A673 (cell line): ENCODE data around the gene SOX21. TPM values are rescaled to one million over a fixed set of nuclear protein-coding genes. Genes with fewer than 3 reads are reported as not detected.
A peak's percentile ranks its signal among the peaks of the same experiment; 100 is the strongest.

Source experiments
- BruUV-seq: library from RNA; stranded (reverse); fragments of 400-500 nt; replicated peaks from 2 replicates; lab custom pipeline; 2021; lab: Mats Ljungman, UMichigan
- CTCF ChIA-PET: fragments of 300-600 bp; sonication (Branson Sonifier 250); formaldehyde crosslinking; loops from one replicate; lab custom pipeline; 2022; ENCODE audit warnings: antibody characterized with exemption; lab: Charles Lee
- POLR2A ChIA-PET: fragments of 300-600 bp; sonication (Branson Sonifier 250); formaldehyde crosslinking; loops from one replicate; lab custom pipeline; 2022; ENCODE audit warnings: antibody characterized with exemption; ENCODE audit not compliant: low non-redundant PET; lab: Charles Lee
- DNase-seq: peaks from one replicate; pipeline ENCODE4 v3.0.0-alpha.2; 2015; ENCODE audit warnings: low spot score
- H3K27ac ChIP-seq: fragments of 200-600 bp; sonication (generic); 2 replicates; pipeline ENCODE4 v1.5.1; 2016; ENCODE audit warnings: mixed run types, low read depth, mild to moderate bottlenecking, mixed read lengths, antibody characterized with exemption, low read length; ENCODE audit not compliant: poor library complexity, severe bottlenecking
- H3K27me3 ChIP-seq: fragments of 200-600 bp; sonication (generic); replicated peaks from 2 replicates; pipeline ENCODE4 v1.6.1; 2017; ENCODE audit warnings: mixed run types, low read depth, mild to moderate bottlenecking, mixed read lengths, antibody characterized with exemption, low read length; ENCODE audit not compliant: insufficient read depth, poor library complexity
- H3K36me3 ChIP-seq: fragments of 200-600 bp; sonication (generic); 2 replicates; pipeline ENCODE4 v1.6.1; 2016; ENCODE audit warnings: mixed run types, mild to moderate bottlenecking, mixed read lengths, antibody characterized with exemption, low read length; ENCODE audit not compliant: insufficient read depth, poor library complexity, severe bottlenecking
- H3K4me1 ChIP-seq: fragments of 200-600 bp; sonication (generic); 2 replicates; pipeline ENCODE4 v1.6.1; 2017; ENCODE audit warnings: mixed run types, mild to moderate bottlenecking, mixed read lengths, antibody characterized with exemption, low read length; ENCODE audit not compliant: insufficient read depth, poor library complexity, severe bottlenecking
- H3K4me3 ChIP-seq: fragments of 200-600 bp; sonication (generic); 2 replicates; pipeline ENCODE4 v1.5.1; 2016; ENCODE audit warnings: low read depth, mixed run types, mild to moderate bottlenecking, mixed read lengths, low read length; ENCODE audit not compliant: poor library complexity, severe bottlenecking
- H3K9me3 ChIP-seq: fragments of 200-600 bp; sonication (generic); 2 replicates; pipeline ENCODE4 v1.6.1; 2016; ENCODE audit warnings: mixed run types, low read depth, mild to moderate bottlenecking, mixed read lengths, antibody characterized with exemption, low read length; ENCODE audit not compliant: poor library complexity, severe bottlenecking
- CTCF ChIP-seq: fragments of 300-800, 200-600 bp; sonication (generic); conservative IDR thresholded peaks from 2 replicates; pipeline ENCODE4 v1.5.1; 2017; ENCODE audit warnings: low read depth, mild to moderate bottlenecking, antibody characterized with exemption, low read length, moderate library complexity, mixed read lengths
- EZH2 ChIP-seq: fragments of 200-600 bp; sonication (generic); IDR thresholded peaks from 2 replicates; pipeline ENCODE4 v1.6.1; 2017; ENCODE audit warnings: borderline replicate concordance, low read depth, mild to moderate bottlenecking, mixed read lengths, antibody characterized with exemption, low read length; ENCODE audit not compliant: poor library complexity, severe bottlenecking
- intact Hi-C: fragments of 100-400 bp; cut with micrococcal nuclease; formaldehyde crosslinking; loops from one replicate; pipeline ENCODE4 v1.10.0; 2022; ENCODE audit not compliant: unreplicated experiment
- total RNA-seq: library from RNA; stranded (reverse); gene quantifications from 2 replicates; pipeline ENCODE4 v1.2.3, GENCODE V29; 2021

Gene SOX21
- total RNA-seq, 1 experiment from 2014 or later: not detected

- peak; percentile 51 for DNase-seq
- no peak for TF ChIP-seq EZH2
- peak; percentile 54 for TF ChIP-seq CTCF
- intact Hi-C loops: no loop called here
- no peaks in the 10 kb centered on the region for H3K9me3 ChIP-seq
- no peak overlapping the region for H3K4me3 ChIP-seq
- ChIA-PET POLR2A (no interaction called here), CTCF (interaction anchor here (0.6 to 0.7 kb wide), 2 partner anchors 14 to 77 kb away, joined by 3 to 5 read pairs; no protein-coding TSS in a partner anchor)
- H3K27ac ChIP-seq: no peak overlapping the region
- no peaks in the 10 kb centered on the region for H3K4me1 ChIP-seq
- H3K27me3 ChIP-seq: no peaks in the 10 kb centered on the region
- H3K36me3 ChIP-seq: no peaks in the 10 kb centered on the region
- BruUV-seq: no TSS peak
Measured at GRCh38 chr13:94660695-94661326, 51.5 kb downstream of the SOX21 start.

Other genes starting within 250 kb of the SOX21 start
- not detected in 2 replicates for gene DCT, start 232.9 kb downstream of the SOX21 start, total RNA-seq
- 8.0 and 9.0 TPM in 2 replicates for gene TGDS, start 116.4 kb downstream of the SOX21 start, total RNA-seq
- gene GPR180, start 110.7 kb downstream of the SOX21 start, total RNA-seq: 7.2 and 8.3 TPM in 2 replicates